ENCODE measurements around the gene TRPM2.

DNA sequence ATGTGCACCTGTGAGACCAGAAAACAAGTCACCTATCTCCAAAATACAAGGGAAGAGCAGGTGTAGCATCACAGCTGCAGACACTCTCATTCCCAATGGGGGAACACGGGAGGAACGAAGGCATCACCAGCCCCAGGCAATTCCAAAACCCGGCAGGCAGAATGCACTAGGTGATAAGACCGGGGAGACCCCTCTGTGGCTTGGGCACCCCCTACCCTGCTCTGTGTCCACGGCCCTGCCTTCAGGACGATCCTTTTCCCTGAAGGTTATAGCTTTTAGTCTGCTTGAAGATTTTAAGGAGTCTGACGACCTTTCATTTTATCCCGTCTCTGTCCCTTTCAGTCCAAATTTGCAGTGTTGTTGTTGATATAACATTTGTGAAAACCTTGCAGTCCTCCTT lies 19.2 kb downstream of the TRPM2 start:
- TF ChIP-seq, protein P1, sequence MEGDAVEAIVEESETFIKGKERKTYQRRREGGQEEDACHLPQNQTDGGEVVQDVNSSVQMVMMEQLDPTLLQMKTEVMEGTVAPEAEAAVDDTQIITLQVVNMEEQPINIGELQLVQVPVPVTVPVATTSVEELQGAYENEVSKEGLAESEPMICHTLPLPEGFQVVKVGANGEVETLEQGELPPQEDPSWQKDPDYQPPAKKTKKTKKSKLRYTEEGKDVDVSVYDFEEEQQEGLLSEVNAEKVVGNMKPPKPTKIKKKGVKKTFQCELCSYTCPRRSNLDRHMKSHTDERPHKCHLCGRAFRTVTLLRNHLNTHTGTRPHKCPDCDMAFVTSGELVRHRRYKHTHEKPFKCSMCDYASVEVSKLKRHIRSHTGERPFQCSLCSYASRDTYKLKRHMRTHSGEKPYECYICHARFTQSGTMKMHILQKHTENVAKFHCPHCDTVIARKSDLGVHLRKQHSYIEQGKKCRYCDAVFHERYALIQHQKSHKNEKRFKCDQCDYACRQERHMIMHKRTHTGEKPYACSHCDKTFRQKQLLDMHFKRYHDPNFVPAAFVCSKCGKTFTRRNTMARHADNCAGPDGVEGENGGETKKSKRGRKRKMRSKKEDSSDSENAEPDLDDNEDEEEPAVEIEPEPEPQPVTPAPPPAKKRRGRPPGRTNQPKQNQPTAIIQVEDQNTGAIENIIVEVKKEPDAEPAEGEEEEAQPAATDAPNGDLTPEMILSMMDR (IDR thresholded peaks at IDR 0.05): no peak
- TF ChIP-seq POLR2A (IDR thresholded peaks at IDR 0.05): no peak
